ENCODE results near the gene SETBP1.

GRCh38 chr18:44719519-44720060 is 38.9 kb downstream of the SETBP1 start:
- TF ChIP-seq NONO (IDR thresholded peaks at IDR 0.05) = no peak
- no peak for TF ChIP-seq NONO (CRISPR knock-in tag; conservative IDR thresholded peaks at IDR 0.05)
- no peak for TF ChIP-seq KAT8 (CRISPR knock-in tag; IDR thresholded peaks at IDR 0.05)
- TF ChIP-seq ZNF10 (CRISPR knock-in tag; IDR thresholded peaks at IDR 0.05; ENCODE audit: borderline replicate concordance, low read depth) = no peak
- no peak for TF ChIP-seq SP1 (IDR thresholded peaks at IDR 0.05)
- TF ChIP-seq SP1 (CRISPR knock-in tag; IDR thresholded peaks at IDR 0.05) = no peak
